HG03108 (cell line): Measurements from ENCODE around the gene KIFC1.
"Not testable (repeated sequence)": the region's sequence is repeated elsewhere in the genome, so short reads cannot be mapped to it uniquely, and the experiment has no call there.

Experiments
- ATAC-seq: cut with Tn5 transposase; IDR thresholded peaks from one replicate; pipeline ENCODE4 v1.9.1; 2021; ENCODE audit warnings: moderate library complexity; ENCODE audit not compliant: unreplicated experiment

The KIFC1 gene

GRCh38 chr6:33391278-33391921 lies at the start of gene KIFC1:
TSS of gene KIFC1 (plus strand) at chr6:33391823. CDS start at chr6:33391986, 163 bp downstream.
- ATAC-seq = peak; percentile 89

GRCh38 chr6:33343606-33343952 lies 48.0 kb upstream of the KIFC1 start:
- ATAC-seq = not testable (repeated sequence)

GRCh38 chr6:33343953-33344611 lies 47.5 kb upstream of the KIFC1 start:
- peak; percentile 50 for ATAC-seq

- ATAC-seq = no peak
Observed at GRCh38 chr6:33344701-33345697, 46.6 kb upstream of the KIFC1 start.

- ATAC-seq = not testable (repeated sequence)
Observed at GRCh38 chr6:33346972-33347371, 44.7 kb upstream of the KIFC1 start.

- ATAC-seq = no peak
Observed at GRCh38 chr6:33347816-33348215, 43.8 kb upstream of the KIFC1 start.

GRCh38 chr6:33355860-33356259 lies 35.8 kb upstream of the KIFC1 start:
- ATAC-seq = not testable (repeated sequence)

- ATAC-seq = no peak
Observed at GRCh38 chr6:33356295-33356694, 35.3 kb upstream of the KIFC1 start.

GRCh38 chr6:33357160-33357871 lies 34.3 kb upstream of the KIFC1 start:
- not testable (repeated sequence) for ATAC-seq

GRCh38 chr6:33359331-33359730 lies 32.3 kb upstream of the KIFC1 start:
- ATAC-seq = no peak

- ATAC-seq = not testable (repeated sequence)
Observed at GRCh38 chr6:33363486-33363885, 28.1 kb upstream of the KIFC1 start.

- not testable (repeated sequence) for ATAC-seq
Observed at GRCh38 chr6:33364475-33365205, 27.0 kb upstream of the KIFC1 start.

- ATAC-seq = not testable (repeated sequence)
Observed at GRCh38 chr6:33365206-33365971, 26.2 kb upstream of the KIFC1 start.

- ATAC-seq = no peak
Observed at GRCh38 chr6:33367009-33367714, 24.5 kb upstream of the KIFC1 start.

- ATAC-seq = not testable (repeated sequence)
Observed at GRCh38 chr6:33367715-33368025, 24.0 kb upstream of the KIFC1 start.

- not testable (repeated sequence) for ATAC-seq
Observed at GRCh38 chr6:33371901-33372300, 19.7 kb upstream of the KIFC1 start.

GRCh38 chr6:33372526-33373123 lies 19.0 kb upstream of the KIFC1 start:
- ATAC-seq = no peak
